ENCODE results near the gene UGT1A8. TPM values are rescaled to one million over a fixed set of nuclear protein-coding genes. Genes with fewer than 3 reads are reported as not detected.

UGT1A8 gene
- total RNA-seq, 2 experiments from 2014 or later = not detected

DNA sequence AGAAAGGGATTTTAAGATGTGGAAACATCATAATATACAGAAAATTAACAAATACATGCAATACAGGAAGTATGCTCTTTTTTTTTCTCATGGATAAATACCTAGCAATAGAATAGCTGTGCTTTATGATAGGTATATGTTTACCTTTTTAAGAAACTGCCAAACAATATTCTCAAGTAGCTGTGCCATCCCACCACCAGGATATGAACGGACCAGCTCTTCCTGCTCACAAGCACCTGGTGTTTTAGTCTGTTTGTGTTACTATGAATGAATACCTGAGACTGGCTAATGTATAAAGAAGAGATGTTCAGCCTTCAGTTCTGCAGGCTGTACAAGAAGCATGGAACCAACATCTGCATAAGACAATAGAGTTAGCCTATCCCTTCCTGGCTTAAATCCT is 19.9 kb upstream of the UGT1A8 start:
- POLR2A ChIA-PET = no interaction called here
- Histone ChIP-seq H3K27ac (ENCODE audit: low read depth, low read length, poor library complexity, severe bottlenecking) (no peak overlapping the region), H3K4me3 (ENCODE audit: low read depth, low read length, poor library complexity, severe bottlenecking) (no peak overlapping the region), H3K36me3 (ENCODE audit: insufficient read depth, low read length) (no peaks in the 10 kb centered on the region; the same call in 1 of the 2 replicates), H2AFZ (ENCODE audit: low read length) (0 out of 2 replicates have a peak overlapping the region, but pooled peaks have one; percentile 16), H3K9me3 (ENCODE audit: low read length) (no peaks in the 10 kb centered on the region), H3K4me1 (ENCODE audit: insufficient read depth, low read length, poor library complexity, severe bottlenecking) (peaks cover 5% of the 10 kb centered on the region), H4K20me1 (ENCODE audit: insufficient read depth, low read length) (no peaks in the 10 kb centered on the region), H3K79me2 (ENCODE audit: insufficient read depth, low read depth, low read length) (no peaks in the 10 kb centered on the region), H3K4me2 (ENCODE audit: low read length) (no peak overlapping the region), H3K9me2 (ENCODE audit: insufficient read depth, low read length) (no peaks in the 10 kb centered on the region)
- no peak for DNase-seq (ENCODE audit: low spot score)
- intact Hi-C loops (cut with micrococcal nuclease; ENCODE audit: unreplicated experiment) = no loop called here
- no TSS peak for BruUV-seq (replicated peaks)
- CTCF ChIA-PET (ENCODE audit: unreplicated experiment) = interaction anchor here (0.6 kb wide), 1 partner anchor 161 kb away, joined by 4 read pairs; no protein-coding TSS in a partner anchor
- TF ChIP-seq EZH2phosphoT487 (IDR thresholded peaks at IDR 0.05; ENCODE audit: borderline replicate concordance, low read depth, low read length) = no peak
- TF ChIP-seq, protein P1, sequence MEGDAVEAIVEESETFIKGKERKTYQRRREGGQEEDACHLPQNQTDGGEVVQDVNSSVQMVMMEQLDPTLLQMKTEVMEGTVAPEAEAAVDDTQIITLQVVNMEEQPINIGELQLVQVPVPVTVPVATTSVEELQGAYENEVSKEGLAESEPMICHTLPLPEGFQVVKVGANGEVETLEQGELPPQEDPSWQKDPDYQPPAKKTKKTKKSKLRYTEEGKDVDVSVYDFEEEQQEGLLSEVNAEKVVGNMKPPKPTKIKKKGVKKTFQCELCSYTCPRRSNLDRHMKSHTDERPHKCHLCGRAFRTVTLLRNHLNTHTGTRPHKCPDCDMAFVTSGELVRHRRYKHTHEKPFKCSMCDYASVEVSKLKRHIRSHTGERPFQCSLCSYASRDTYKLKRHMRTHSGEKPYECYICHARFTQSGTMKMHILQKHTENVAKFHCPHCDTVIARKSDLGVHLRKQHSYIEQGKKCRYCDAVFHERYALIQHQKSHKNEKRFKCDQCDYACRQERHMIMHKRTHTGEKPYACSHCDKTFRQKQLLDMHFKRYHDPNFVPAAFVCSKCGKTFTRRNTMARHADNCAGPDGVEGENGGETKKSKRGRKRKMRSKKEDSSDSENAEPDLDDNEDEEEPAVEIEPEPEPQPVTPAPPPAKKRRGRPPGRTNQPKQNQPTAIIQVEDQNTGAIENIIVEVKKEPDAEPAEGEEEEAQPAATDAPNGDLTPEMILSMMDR (conservative IDR thresholded peaks at IDR 0.05; ENCODE audit: low read length) = no peak

DNA sequence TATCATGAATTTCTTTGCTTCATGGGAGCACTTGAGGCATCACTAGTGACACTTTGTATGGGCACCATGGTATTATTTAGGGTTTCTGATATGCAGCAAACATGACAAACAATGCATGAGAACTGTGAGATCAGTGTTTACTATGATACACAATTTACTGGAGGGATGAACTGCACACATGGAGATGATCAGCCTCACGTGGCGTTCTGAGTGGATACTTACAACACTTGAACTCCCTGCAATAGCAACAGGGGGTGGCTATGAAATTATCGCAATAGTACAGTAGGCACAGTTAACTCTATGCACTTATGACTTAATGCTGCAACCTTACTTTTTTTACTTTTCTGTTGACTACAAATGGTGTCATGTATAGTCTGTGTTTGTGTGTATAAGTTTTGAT is 18.5 kb upstream of the UGT1A8 start:
- CTCF ChIA-PET (ENCODE audit: unreplicated experiment) = no interaction called here
- no peaks in the 10 kb centered on the region for H3K9me3 ChIP-seq (ENCODE audit: low read length)

DNA sequence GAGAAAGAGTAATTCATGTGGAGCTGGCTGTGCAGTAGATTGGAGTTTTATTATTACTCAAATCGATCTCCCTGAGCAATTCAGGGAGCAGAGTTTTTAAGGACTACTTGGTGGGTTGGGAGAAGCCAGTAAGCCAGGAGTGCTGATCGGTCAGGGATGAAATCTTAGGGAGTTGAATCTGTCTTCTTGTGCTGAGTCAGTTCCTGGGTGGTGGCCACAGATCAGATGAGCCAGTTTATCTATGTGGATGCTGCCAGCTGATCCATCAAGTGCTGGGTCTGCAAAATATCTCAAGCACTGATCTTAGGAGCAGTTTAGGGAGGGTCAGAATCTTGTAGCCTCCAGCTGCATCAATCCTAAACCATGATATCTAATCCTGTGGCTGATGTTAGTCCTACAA is 17.0 kb upstream of the UGT1A8 start:
- Histone ChIP-seq H2AFZ (ENCODE audit: low read length) (no peak overlapping the region), H3K9me2 (ENCODE audit: insufficient read depth, low read length) (no peaks in the 10 kb centered on the region), H3K9me3 (ENCODE audit: low read length) (no peaks in the 10 kb centered on the region), H3K79me2 (ENCODE audit: insufficient read depth, low read depth, low read length) (no peaks in the 10 kb centered on the region), H3K4me1 (ENCODE audit: insufficient read depth, low read length, poor library complexity, severe bottlenecking) (peaks cover 5% of the 10 kb centered on the region), H3K4me3 (ENCODE audit: low read depth, low read length, poor library complexity, severe bottlenecking) (no peak overlapping the region), H3K27ac (ENCODE audit: low read depth, low read length, poor library complexity, severe bottlenecking) (no peak overlapping the region), H3K4me2 (ENCODE audit: low read length) (no peak overlapping the region), H4K20me1 (ENCODE audit: insufficient read depth, low read length) (no peaks in the 10 kb centered on the region), H3K36me3 (ENCODE audit: insufficient read depth, low read length) (no peaks in the 10 kb centered on the region; the same call in 1 of the 2 replicates)
- TF ChIP-seq, protein P1 (conservative IDR thresholded peaks at IDR 0.05; ENCODE audit: low read length) = no peak
- TF ChIP-seq EZH2phosphoT487 (IDR thresholded peaks at IDR 0.05; ENCODE audit: borderline replicate concordance, low read depth, low read length) = no peak
- DNase-seq (ENCODE audit: low spot score) = no peak
- intact Hi-C loops (cut with micrococcal nuclease; ENCODE audit: unreplicated experiment) = no loop called here
- no TSS peak for BruUV-seq (replicated peaks)
- CTCF ChIA-PET (ENCODE audit: unreplicated experiment) = no interaction called here
- POLR2A ChIA-PET = no interaction called here

More for the DNA sequence above, 18.5 kb upstream of the UGT1A8 start:
- H3K4me1 ChIP-seq (ENCODE audit: insufficient read depth, low read length, poor library complexity, severe bottlenecking) = peaks cover 5% of the 10 kb centered on the region
- no peak for TF ChIP-seq EZH2phosphoT487 (IDR thresholded peaks at IDR 0.05; ENCODE audit: borderline replicate concordance, low read depth, low read length)
- TF ChIP-seq, protein P1 (conservative IDR thresholded peaks at IDR 0.05; ENCODE audit: low read length) = no peak
- no peaks in the 10 kb centered on the region for H4K20me1 ChIP-seq (ENCODE audit: insufficient read depth, low read length)
- BruUV-seq (replicated peaks) = no TSS peak
- H3K4me2 ChIP-seq (ENCODE audit: low read length) = no peak overlapping the region
- DNase-seq (ENCODE audit: low spot score) = no peak
- intact Hi-C loops (cut with micrococcal nuclease; ENCODE audit: unreplicated experiment) = no loop called here
- H3K36me3 ChIP-seq (ENCODE audit: insufficient read depth, low read length) = no peaks in the 10 kb centered on the region; the same call in 1 of the 2 replicates
- POLR2A ChIA-PET = no interaction called here
- H2AFZ ChIP-seq (ENCODE audit: low read length) = no peak overlapping the region
- H3K9me2 ChIP-seq (ENCODE audit: insufficient read depth, low read length) = no peaks in the 10 kb centered on the region
- H3K4me3 ChIP-seq (ENCODE audit: low read depth, low read length, poor library complexity, severe bottlenecking) = no peak overlapping the region
- no peaks in the 10 kb centered on the region for H3K79me2 ChIP-seq (ENCODE audit: insufficient read depth, low read depth, low read length)
- no peak overlapping the region for H3K27ac ChIP-seq (ENCODE audit: low read depth, low read length, poor library complexity, severe bottlenecking)

All from OCI-LY7 (cell line).